GM18520 (cell line): ENCODE data around the gene INSYN1.
"Not testable (repeated sequence)": the region's sequence is repeated elsewhere in the genome, so short reads cannot be mapped to it uniquely, and the experiment has no call there.

ENCODE experiments used
- ATAC-seq: cut with Tn5 transposase; IDR thresholded peaks from one replicate; pipeline ENCODE4 v1.9.1; 2021; ENCODE audit not compliant: unreplicated experiment

Gene INSYN1

DNA sequence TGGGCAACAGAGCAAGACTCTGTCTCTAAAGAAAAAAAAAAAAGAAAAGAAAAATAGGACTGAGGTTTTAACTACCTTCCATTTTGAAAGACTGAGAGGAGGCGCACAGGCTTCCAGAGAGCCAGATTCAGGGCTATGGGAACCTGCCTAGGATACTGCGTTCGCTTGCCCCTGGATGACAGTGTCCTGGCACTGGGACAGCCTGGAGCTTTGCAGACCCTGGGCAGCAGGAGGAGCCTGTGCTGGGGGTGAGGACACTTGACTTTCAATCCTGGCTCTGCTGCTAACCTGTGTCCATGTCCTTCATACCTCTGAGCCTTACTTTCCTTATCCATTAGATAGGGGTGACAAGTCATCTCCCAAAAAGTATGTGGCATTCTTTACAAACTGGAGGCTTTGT, 37.7 kb downstream of the INSYN1 start:
- no peak for ATAC-seq

DNA sequence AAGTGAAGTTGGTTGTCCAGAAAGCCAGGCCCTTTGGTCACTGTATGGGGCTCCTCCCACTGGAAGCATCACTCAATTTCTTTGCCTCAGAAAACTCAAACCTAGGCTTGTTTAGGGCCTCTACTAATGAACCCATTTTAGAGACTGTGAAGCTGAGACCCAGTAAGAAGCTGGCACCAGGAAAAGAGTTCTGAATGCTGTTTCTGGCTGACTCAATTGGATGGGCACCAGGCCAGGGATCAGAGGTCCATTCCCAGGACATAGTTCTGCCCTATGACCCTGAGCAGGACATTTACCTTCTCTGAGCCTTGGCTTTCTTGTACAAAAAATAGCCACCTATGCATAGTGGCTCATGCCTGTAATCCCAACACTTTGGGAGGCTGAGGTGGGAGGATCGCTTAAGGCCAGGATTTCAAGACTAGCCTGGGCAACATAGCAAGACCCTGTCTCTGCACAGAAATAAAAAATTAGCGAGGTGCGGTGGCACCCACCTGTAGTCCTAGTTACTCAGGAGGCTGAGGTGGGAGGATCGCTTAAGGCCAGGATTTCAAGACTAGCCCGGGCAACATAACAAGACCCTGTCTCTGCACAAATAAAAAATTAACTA, 38.4 kb downstream of the INSYN1 start:
- no peak for ATAC-seq

DNA sequence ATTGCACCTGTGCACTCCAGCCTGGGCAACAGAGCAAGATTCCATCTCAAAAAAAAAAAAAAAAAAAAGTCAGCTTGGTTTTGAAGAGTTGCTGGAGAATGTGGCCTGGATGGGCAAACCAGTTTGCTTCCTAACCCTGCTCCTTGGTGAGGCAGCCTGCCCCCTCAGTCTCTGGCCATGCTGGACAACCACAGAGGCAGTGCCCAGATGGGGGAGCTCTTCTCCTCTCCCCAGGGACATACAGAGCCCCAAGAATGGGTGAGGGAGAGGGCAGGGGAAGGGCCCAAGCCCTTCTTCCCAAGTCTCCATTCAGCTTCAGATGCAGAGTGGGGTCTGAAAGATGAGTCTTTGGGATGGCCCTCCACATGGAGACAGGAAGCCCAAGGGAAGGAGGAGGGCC, 41.0 kb downstream of the INSYN1 start:
- no peak for ATAC-seq

DNA sequence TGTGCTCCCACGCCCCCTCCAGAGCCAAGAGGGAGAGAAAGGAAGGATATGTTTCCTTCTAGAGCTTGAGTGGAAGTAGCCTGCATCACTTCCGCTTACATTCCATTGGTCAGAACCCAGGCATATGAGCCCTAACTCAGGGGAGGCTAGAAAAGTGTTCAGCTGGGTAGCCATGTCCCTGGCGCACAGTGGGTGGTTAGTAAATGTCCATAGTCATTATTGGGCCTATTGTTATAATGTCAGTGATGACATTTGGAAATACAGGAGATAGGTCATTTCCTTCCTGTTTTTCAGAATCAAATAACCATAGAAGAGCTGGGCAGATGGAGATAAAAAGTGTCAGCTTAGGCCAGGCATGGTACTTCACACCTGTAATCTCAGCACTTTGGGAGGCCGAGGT, 41.6 kb downstream of the INSYN1 start:
- no peak for ATAC-seq

DNA sequence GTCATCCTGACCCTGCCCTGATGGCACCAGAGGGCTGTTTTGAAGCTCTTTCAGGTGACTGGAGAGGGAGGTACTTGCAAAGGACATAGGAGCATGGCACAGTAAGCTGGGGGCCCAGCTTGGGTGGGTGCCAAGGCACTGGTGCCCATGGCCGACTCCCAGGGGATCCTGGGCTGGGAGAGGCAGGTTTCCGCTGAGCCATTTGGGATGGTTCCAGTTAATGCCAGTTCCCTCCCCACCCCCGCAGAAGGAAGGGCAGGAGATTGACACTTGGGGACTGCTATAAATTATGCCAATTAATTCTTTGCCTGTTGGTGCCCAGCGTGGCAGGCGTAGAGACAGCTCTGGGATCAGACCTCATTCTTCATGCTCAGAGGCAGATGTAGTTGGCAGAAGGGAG, 42.8 kb downstream of the INSYN1 start:
- ATAC-seq = no peak

DNA sequence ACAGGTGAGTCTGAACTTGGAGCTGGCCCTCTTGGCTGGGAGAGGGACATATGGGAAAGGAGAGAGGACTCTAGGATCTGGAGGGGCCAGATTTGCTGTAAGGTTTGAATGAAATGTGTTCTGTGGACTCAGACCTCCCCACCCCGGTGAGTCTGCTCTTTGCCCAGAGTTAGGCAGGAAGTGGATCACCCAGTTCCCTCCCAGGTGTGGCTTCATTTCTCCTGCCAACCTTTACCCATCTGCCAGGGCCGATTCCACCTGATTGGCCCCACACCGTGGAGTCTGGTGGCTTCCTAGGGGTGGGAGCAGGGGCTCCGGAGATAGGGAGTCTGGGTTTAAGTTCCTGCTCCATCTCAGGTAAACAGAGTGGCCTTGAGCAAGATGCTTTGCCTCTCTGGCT, 43.5 kb downstream of the INSYN1 start:
- ATAC-seq = no peak

DNA sequence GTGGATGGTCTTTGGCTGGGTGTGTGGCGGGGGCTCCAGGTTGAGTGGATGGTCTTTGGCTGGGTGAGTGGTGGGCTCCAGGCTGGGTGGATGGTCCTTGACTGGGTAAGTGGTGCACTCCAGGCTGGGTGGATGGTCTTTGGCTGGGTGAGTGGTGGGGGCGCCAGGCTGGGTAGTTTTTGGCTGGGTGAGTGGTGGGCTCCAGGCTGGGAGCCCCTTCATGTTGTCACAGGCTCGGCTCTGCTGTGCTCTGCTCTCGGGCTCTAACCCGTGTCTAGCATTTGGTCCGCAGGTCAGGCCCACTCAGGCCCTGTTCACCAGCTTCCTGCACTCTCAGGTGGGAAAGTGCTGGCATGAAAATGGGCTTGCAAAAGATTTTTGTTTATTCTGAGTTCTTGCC, 43.9 kb downstream of the INSYN1 start:
- no peak for ATAC-seq

DNA sequence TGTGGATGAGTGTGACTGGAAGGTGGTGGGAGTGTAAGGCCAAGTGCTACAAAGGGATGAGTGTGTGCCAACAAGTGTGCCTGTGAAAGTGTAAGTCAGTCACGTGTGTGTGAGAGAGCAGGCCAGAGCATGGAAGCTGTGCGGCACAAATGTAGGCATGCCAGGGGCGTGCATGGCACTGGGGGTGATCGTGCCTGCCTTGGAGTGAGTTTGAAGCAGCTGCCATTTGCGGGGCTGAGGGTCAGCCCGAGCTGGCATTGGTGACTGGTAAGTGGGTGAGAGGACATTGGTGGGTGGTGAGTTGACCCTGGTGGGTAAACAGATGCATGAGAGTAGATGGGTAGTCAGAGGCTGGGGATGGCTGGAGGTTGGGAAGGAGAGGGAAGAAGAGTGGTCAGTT, 44.5 kb downstream of the INSYN1 start:
- ATAC-seq = no peak

DNA sequence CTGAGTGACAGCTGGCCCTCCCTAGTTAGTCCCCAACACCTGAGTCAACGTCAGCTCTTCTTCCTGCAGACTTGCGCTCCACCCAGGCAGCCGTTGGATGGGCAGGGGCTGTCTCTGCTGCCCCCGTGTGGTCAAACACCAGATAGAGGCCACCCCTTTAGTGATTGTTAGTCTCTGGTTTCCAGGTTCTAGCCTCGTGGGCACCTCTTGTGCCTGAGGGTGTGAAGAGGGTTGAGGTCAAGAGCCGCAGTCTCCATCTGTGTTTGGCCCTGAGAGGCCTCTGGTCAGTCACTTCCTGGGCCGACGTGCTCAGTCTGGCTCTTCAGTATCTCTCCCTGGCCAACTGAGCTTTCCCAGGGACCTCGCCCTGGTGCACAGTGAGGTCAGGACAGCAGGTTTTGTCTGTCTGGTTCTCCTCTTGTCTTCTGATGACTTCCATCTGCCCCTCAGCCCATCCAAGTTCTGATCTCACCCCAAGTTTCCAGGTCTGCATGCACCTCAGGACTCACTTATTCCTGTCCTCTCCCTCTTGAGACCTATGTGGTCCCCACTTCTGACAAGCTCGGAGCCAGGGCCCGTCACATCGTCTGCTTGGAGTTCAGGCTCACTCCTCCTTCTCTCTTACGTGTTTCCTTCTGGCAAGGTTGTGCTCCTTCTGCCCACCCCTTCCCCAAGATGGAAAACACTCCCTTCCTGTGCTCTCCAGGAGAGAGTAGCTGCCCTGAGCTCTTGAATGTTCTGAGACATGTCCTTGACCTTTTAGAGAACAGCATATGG, 48.1 kb downstream of the INSYN1 start:
- no peak for ATAC-seq

DNA sequence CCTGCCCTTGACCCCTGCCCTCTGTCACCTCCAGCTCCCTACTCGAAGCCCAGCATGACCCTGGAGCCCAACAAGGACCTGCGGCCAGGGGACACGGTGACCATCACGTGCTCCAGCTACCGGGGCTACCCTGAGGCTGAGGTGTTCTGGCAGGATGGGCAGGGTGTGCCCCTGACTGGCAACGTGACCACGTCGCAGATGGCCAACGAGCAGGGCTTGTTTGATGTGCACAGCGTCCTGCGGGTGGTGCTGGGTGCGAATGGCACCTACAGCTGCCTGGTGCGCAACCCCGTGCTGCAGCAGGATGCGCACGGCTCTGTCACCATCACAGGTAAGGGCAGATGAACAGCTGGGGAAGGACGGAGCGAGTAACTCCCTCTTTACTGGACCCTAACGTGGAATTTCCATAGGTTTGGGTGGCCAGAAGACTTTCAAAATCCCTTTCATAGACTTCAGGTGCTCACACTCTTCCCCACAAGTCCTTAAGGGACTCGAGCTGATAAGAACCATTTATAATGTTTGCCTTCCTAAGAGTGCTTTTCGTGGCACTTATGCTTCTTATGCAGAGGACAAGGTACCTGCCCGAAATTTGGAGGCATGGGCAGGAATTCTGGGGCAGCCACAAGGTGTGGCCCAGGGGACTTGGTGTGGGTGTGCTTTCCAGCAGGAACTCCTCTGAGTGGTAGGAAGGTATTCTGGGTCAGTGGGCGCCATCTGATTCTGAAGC, 48.8 kb downstream of the INSYN1 start:
- ATAC-seq = not testable (repeated sequence)

DNA sequence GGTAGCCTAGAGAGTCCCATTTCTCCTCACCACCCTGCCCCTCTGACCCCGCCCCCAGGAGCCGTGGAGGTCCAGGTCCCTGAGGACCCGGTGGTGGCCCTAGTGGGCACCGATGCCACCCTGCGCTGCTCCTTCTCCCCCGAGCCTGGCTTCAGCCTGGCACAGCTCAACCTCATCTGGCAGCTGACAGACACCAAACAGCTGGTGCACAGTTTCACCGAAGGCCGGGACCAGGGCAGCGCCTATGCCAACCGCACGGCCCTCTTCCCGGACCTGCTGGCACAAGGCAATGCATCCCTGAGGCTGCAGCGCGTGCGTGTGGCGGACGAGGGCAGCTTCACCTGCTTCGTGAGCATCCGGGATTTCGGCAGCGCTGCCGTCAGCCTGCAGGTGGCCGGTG, 49.5 kb downstream of the INSYN1 start:
- not testable (repeated sequence) for ATAC-seq

DNA sequence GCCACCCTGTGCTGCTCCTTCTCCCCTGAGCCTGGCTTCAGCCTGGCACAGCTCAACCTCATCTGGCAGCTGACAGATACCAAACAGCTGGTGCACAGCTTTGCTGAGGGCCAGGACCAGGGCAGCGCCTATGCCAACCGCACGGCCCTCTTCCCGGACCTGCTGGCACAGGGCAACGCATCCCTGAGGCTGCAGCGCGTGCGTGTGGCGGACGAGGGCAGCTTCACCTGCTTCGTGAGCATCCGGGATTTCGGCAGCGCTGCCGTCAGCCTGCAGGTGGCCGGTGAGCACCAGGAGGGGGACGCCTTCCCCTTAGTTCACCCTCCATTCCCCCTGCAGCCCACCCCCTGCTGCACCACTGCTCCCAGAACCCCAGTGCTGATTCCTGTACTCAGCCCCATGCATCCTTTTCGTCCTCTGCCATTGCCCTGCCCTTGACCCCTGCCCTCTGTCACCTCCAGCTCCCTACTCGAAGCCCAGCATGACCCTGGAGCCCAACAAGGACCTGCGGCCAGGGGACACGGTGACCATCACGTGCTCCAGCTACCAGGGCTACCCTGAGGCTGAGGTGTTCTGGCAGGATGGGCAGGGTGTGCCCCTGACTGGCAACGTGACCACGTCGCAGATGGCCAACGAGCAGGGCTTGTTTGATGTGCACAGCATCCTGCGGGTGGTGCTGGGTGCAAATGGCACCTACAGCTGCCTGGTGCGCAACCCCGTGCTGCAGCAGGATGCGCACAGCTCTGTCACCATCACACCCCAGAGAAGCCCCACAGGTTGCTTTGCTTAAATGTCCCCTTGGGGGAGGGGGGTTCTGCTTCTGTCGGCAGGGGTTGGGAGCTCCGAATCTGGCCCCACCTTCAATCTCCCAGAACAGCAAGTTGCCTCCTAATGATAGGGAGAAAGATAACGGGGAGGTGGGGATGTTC, 50.6 kb downstream of the INSYN1 start:
- not testable (repeated sequence) for ATAC-seq

DNA sequence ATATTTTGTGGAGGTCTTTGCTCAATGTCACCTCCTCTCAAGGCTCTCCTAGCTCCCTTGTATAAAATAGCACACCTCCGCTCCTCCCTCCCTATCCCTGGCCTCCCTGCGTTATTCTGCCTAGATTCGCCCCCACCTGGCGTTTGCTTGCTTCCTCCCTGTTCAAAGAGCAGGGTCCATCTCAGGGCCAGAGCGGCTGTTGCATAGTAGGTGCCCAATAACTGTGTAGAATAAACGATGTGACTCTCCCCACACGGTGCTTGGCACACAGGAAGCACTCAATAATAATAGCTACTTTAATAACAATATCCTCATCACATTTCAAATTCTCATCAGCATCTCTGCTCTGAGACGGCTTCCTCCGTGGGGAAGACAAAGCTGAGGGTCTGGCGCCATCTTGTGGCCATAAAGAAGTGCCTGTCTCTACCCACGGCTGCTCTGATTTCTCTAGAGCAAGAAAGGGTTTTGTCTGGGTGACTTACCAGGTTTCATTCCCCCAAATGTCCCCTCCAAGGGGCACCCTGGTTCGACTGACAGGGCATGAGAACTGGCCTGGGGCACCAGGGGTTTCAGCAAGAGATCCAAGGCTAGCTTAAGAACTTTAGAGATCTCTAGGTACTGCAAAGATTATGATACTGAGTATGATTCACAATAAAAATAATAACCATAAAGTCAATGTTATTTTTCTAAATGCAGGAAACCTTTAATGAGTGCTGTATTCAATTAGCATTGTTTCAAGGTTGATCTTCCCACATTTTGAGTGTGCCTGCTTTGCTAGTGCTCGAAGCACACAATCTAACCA, 52.9 kb downstream of the INSYN1 start:
- ATAC-seq = no peak

DNA sequence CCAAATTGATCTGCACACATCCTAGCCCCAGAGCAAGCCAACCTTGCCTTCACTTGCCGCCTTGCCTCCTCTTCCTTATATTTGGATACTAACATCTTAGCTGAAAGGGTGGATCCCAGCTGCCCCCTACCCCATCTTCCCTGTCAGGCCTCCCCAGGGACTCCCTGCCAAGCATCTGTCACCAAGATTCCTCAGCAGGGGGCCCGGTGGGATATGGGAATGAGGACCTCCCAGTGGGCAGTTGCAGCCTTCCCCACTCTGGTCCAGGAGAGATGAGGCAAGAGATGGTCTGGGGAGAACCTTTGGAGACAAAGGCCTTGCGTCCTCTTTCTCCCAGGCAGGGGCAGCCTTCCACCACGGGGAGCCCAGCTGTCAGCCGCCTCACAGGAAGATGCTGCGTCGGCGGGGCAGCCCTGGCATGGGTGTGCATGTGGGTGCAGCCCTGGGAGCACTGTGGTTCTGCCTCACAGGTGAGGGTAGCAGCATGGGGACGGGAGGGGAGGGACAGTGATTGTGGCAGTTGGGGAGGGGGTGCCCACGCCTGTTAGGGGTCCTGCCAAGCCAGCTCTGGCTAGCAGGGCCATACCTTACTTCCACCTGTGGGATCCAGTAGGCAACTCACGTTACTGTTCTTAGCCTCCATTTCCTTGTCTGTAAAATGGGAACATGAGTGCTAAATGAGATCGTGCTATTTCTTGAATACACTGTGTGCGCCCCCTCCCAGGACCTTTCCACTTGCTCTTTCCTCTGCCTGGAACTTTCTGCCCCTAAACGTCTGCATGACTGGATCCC, 53.7 kb downstream of the INSYN1 start:
- no peak for ATAC-seq

DNA sequence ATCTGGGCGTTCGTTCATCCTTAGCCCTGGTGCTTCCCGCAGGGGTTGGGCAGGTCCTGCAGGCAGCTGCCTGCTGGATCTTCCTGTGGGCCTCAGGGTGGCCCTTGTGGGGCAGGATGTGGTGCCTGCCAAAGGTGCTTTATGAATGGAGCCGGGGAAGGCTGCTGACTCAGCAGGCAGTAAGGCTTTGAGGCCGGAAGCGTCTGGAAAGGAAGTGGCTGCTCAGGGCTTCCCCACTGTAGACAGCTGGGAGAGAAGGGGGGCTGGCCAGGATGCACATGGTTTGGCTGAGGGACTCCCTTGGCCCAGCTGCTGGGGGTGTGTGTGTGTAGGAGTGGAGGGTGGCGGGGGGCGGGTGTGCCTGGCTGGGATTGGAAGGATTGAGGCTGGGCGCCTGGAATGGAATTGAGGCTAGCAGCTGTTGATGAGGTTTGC, 56.1 kb downstream of the INSYN1 start:
- no peak for ATAC-seq

DNA sequence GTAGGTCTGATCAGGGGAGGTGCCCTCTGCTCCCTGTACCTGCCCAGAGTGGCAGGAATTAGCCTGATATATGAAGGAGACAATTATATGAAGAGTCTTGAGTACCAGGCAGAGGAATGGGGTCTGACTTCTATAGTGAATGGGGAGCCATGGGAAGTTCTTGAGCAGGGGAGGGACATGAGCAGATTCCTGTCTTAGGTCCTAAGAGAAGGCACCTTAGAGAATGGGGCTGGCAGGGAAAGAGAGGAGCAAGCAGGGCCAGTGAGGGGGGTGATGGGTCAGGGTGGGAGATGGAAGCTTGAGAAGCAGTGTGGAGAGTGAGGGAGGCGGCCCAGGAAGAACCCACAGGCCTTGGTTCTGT, 56.5 kb downstream of the INSYN1 start:
- ATAC-seq = no peak

DNA sequence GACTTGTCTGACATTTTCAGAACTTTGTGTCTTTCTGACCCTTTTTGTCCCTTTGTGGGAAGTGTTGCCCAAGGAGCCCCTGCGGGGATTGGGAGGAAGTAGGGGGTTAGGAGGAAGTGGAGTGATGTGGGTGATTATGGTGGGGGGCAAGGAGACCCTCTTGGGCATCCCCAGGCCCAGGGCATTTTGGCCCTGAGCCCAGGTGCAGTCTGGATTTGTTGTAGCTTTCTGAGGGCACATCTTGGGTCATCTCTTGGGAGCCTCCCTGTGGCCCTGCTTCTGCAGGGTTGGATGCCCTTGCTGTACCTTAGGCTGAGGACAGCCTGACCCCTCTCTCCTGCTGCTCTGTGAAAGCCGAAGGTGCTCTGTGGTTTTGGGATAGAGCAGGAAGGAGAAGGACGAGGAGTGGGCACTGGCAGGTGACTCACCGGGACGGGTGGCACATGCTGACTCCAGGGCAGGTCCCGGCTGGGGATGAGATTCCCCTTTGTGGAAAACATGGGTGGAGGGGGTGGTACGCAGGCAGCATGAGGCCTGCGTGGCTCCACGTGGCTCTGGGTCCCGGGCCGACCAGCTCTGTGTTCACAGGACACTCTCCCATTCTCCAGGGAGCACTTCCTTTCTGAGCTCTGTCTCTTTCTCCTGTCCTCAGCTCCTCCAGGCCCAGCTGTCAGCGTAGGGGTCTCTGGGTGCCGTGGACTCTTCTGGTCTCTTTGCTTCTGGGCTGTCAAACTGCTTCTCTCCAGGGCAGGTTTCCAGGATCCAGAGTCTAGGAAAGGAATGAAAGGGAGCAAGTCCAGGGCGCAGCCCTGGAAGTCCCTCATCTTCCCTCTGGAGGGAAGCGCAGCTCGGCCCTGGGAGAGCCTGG, 57.1 kb downstream of the INSYN1 start:
- no peak for ATAC-seq

DNA sequence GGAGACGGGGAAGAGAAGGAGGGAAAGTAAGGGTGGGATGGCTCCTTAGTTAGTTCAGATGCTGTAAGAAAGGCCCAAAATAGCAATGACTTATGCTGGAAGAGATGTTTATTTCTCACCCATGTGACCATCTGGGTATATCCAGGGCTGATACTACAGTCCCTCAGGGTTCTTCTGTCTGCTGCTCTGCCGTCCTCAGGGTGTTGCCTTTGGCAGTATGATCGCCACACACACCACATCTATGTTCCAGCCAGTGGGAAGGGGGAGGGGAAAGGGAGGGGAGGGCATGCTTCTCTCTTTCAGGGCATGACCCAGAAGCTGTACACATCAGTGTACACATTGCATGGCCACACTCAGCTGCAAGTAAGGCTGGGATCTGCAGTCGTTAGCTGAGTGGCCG, 58.7 kb downstream of the INSYN1 start:
- ATAC-seq = no peak

DNA sequence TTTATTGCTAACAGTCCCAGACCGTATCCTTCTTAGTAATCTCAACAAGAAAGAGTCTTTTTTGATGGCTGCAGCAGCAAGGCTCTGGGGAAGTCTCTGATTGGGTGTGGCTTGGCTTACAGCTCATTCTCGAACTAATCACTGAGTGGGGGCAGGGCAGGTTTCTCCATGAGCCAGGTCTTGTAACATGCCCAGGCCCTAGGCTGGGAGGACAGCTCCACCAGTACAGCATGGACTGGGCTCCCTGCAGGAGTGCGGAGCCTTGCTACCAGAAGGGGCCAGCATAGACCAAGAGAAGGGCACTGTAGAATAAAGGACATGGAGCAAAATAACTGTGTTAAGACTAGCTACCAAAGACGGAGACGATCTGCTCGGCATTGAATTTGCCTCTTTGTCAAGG, 61.8 kb downstream of the INSYN1 start:
- ATAC-seq = no peak
